PC-3 (cell line): ENCODE measurements around the gene DEUP1.

Experiments used
- EZH2phosphoT487 ChIP-seq: fragments of 300-600 bp; sonication (generic); IDR thresholded peaks from 2 replicates; pipeline ENCODE4 v1.6.1; 2018; ENCODE audit warnings: mild to moderate bottlenecking, antibody characterized with exemption, low read length, borderline replicate concordance
- TF ChIP-seq, protein P1 (sequence below): fragments of 300-600 bp; sonication (generic); conservative IDR thresholded peaks from 2 replicates; pipeline ENCODE4 v1.5.1; 2017; ENCODE audit warnings: antibody characterized with exemption, low read depth, mild to moderate bottlenecking, low read length

DNA sequence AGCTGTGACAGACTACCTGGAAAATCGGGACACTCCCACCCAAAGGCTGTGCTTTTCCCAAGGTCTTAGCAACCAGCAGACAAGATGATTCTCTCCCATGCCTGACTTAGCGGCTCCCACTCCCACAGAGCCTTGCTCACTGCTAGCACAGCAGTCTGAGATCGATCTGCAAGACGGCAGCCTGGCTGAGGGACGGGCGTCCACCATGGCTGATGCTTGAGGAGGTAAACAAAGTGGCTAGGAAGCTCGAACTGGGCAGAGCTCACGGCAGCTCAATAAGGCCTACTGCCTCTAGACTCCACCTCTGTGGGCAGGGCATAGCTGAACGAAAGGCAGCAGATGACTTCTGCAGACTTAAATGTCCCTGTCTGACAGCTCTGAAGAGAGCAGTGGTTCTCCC lies 127.7 kb downstream of the DEUP1 start:
- TF ChIP-seq, protein P1, sequence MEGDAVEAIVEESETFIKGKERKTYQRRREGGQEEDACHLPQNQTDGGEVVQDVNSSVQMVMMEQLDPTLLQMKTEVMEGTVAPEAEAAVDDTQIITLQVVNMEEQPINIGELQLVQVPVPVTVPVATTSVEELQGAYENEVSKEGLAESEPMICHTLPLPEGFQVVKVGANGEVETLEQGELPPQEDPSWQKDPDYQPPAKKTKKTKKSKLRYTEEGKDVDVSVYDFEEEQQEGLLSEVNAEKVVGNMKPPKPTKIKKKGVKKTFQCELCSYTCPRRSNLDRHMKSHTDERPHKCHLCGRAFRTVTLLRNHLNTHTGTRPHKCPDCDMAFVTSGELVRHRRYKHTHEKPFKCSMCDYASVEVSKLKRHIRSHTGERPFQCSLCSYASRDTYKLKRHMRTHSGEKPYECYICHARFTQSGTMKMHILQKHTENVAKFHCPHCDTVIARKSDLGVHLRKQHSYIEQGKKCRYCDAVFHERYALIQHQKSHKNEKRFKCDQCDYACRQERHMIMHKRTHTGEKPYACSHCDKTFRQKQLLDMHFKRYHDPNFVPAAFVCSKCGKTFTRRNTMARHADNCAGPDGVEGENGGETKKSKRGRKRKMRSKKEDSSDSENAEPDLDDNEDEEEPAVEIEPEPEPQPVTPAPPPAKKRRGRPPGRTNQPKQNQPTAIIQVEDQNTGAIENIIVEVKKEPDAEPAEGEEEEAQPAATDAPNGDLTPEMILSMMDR: no peak
- no peak for TF ChIP-seq EZH2phosphoT487
